Stimulated activated naive B cell treated with anti-CD40 and anti-IgM and Interleukin-4, amounts not matched to agents 10 μg/mL and 1 μg/mL and 100 μg/mL, for 72 hours (primary cell): ENCODE data around the gene BAHCC1.

Experiments used
- ATAC-seq, 2 donors: fragments of 150-1000 bp; cut with Tn5 transposase; replicated peaks; 2 replicates each; pipeline ENCODE4 v1.10.0; 2021; ENCODE audit warnings: moderate library complexity in 1 of 2
- DNase-seq: peaks from one replicate; pipeline ENCODE4 v3.0.0; 2021
- H3K27ac Mint-ChIP-seq: one replicate; pipeline ENCODE4 v1.8.0; 2022; ENCODE audit warnings: mild to moderate bottlenecking, mixed read lengths
- H3K27me3 Mint-ChIP-seq, 2 donors: one replicate each; pipeline ENCODE4 v1.8.0; 2022; ENCODE audit warnings: mixed read lengths in 2 of 2
- H3K36me3 Mint-ChIP-seq, 2 donors: one replicate each; pipeline ENCODE4 v1.8.0; 2022; ENCODE audit warnings: mixed read lengths in 2 of 2, mild to moderate bottlenecking in 1 of 2
- H3K4me1 Mint-ChIP-seq, 2 donors: one replicate each; pipeline ENCODE4 v1.8.0; 2022; ENCODE audit warnings: mixed read lengths in 2 of 2, mild to moderate bottlenecking in 1 of 2
- H3K4me3 Mint-ChIP-seq, 2 donors: one replicate each; pipeline ENCODE4 v1.8.0; 2022; ENCODE audit warnings: mild to moderate bottlenecking in 2 of 2, mixed read lengths in 2 of 2, moderate library complexity in 1 of 2
- H3K9me3 Mint-ChIP-seq, 2 donors: one replicate each; pipeline ENCODE4 v1.8.0; 2022; ENCODE audit warnings: mixed read lengths in 2 of 2, mild to moderate bottlenecking in 1 of 2

The BAHCC1 gene

GRCh38 chr17:81402981-81403467 is 7.8 kb downstream of the BAHCC1 start:
- Mint-ChIP-seq H3K27ac (no peak overlapping the region), H3K36me3 (peaks cover 1 to 3% of the 10 kb centered on the region in 2 donors), H3K4me3 (no peak overlapping the region), H3K4me1 (peaks cover 16 to 37% of the 10 kb centered on the region in 2 donors), H3K9me3 (no peaks in the 10 kb centered on the region), H3K27me3 (peaks cover 46 to 75% of the 10 kb centered on the region in 2 donors)
- DNase-seq (no peak), ATAC-seq (no peak)

- H3K4me1 Mint-ChIP-seq, result peaks cover 12 to 30% of the 10 kb centered on the region in 2 donors
- H3K4me3 Mint-ChIP-seq, result no peak overlapping the region
- ATAC-seq (no peak), DNase-seq (no peak)
- no peaks in the 10 kb centered on the region for H3K9me3 Mint-ChIP-seq
- peaks cover 50 to 76% of the 10 kb centered on the region in 2 donors for H3K27me3 Mint-ChIP-seq
- H3K27ac Mint-ChIP-seq, result no peak overlapping the region
- H3K36me3 Mint-ChIP-seq, result peaks cover under 1 to 1% of the 10 kb centered on the region in 2 donors
Observed at GRCh38 chr17:81403671-81404534, 8.6 kb downstream of the BAHCC1 start.

- DNase-seq (no peak), ATAC-seq (no peak)
- Mint-ChIP-seq H3K9me3 (no peaks in the 10 kb centered on the region), H3K27me3 (peaks cover 52 to 81% of the 10 kb centered on the region in 2 donors), H3K4me1 (peaks cover 14 to 34% of the 10 kb centered on the region in 2 donors), H3K36me3 (no peaks in the 10 kb centered on the region), H3K4me3 (no peak overlapping the region), H3K27ac (no peak overlapping the region)
Observed at GRCh38 chr17:81404558-81405165, 9.4 kb downstream of the BAHCC1 start.

GRCh38 chr17:81405411-81405872 is 10.2 kb downstream of the BAHCC1 start:
- H3K4me3 Mint-ChIP-seq, result no peak overlapping the region
- no peak for DNase-seq
- H3K36me3 Mint-ChIP-seq, result no peaks in the 10 kb centered on the region
- H3K4me1 Mint-ChIP-seq, result peaks cover 10 to 29% of the 10 kb centered on the region in 2 donors
- H3K27me3 Mint-ChIP-seq, result peaks cover 47 to 78% of the 10 kb centered on the region in 2 donors
- no peaks in the 10 kb centered on the region for H3K9me3 Mint-ChIP-seq
- no peak for ATAC-seq
- no peak overlapping the region for H3K27ac Mint-ChIP-seq

- no peak for ATAC-seq
- H3K4me1 Mint-ChIP-seq, result peaks cover 7 to 24% of the 10 kb centered on the region in 2 donors
- DNase-seq, result no peak
- no peak overlapping the region for H3K27ac Mint-ChIP-seq
- H3K36me3 Mint-ChIP-seq, result no peaks in the 10 kb centered on the region
- no peak overlapping the region for H3K4me3 Mint-ChIP-seq
- H3K9me3 Mint-ChIP-seq, result no peaks in the 10 kb centered on the region
- H3K27me3 Mint-ChIP-seq, result peaks cover 41 to 74% of the 10 kb centered on the region in 2 donors
Observed at GRCh38 chr17:81406117-81406953, 11.1 kb downstream of the BAHCC1 start.

GRCh38 chr17:81408049-81408448 is 12.8 kb downstream of the BAHCC1 start:
- no peak for ATAC-seq
- Mint-ChIP-seq H3K27ac (no peak overlapping the region), H3K36me3 (peaks cover 0 to 1% of the 10 kb centered on the region in 2 donors), H3K4me3 (no peak overlapping the region), H3K4me1 (peaks cover 10 to 26% of the 10 kb centered on the region in 2 donors), H3K27me3 (peaks cover 33 to 61% of the 10 kb centered on the region in 2 donors), H3K9me3 (no peaks in the 10 kb centered on the region)
- no peak for DNase-seq

- ATAC-seq (no peak), DNase-seq (no peak)
- H3K27ac Mint-ChIP-seq, result no peak overlapping the region
- no peaks in the 10 kb centered on the region for H3K9me3 Mint-ChIP-seq
- H3K36me3 Mint-ChIP-seq, result peaks cover 0 to 1% of the 10 kb centered on the region in 2 donors
- peaks cover 28 to 57% of the 10 kb centered on the region in 2 donors for H3K27me3 Mint-ChIP-seq
- no peak overlapping the region for H3K4me3 Mint-ChIP-seq
- peaks cover 13 to 39% of the 10 kb centered on the region in 2 donors for H3K4me1 Mint-ChIP-seq
Observed at GRCh38 chr17:81409190-81409935, 14.1 kb downstream of the BAHCC1 start.

- peaks cover 0 to 1% of the 10 kb centered on the region in 2 donors for H3K36me3 Mint-ChIP-seq
- H3K27me3 Mint-ChIP-seq, result peaks cover 18 to 48% of the 10 kb centered on the region in 2 donors
- ATAC-seq (no peak), DNase-seq (no peak)
- H3K4me1 Mint-ChIP-seq, result peaks cover 13 to 39% of the 10 kb centered on the region in 2 donors
- H3K4me3 Mint-ChIP-seq, result no peak overlapping the region
- H3K27ac Mint-ChIP-seq, result no peak overlapping the region
- no peaks in the 10 kb centered on the region for H3K9me3 Mint-ChIP-seq
Observed at GRCh38 chr17:81410852-81411251, 15.6 kb downstream of the BAHCC1 start.

- Mint-ChIP-seq H3K4me3 (no peak overlapping the region), H3K27me3 (peaks cover 17 to 44% of the 10 kb centered on the region in 2 donors), H3K9me3 (no peaks in the 10 kb centered on the region), H3K27ac (no peak overlapping the region), H3K4me1 (peaks cover 13 to 39% of the 10 kb centered on the region in 2 donors), H3K36me3 (peaks cover 0 to 1% of the 10 kb centered on the region in 2 donors)
- DNase-seq, result no peak
- no peak for ATAC-seq
Observed at GRCh38 chr17:81411305-81411704, 16.0 kb downstream of the BAHCC1 start.

GRCh38 chr17:81412490-81413093 is 17.3 kb downstream of the BAHCC1 start:
- no peak overlapping the region for H3K27ac Mint-ChIP-seq
- peaks cover 0 to 1% of the 10 kb centered on the region in 2 donors for H3K36me3 Mint-ChIP-seq
- DNase-seq (peak; percentile 45), ATAC-seq (peak; percentile 81 to 91)
- peaks cover 11 to 32% of the 10 kb centered on the region in 2 donors for H3K27me3 Mint-ChIP-seq
- H3K4me3 Mint-ChIP-seq, result no peak overlapping the region
- peaks cover 13 to 39% of the 10 kb centered on the region in 2 donors for H3K4me1 Mint-ChIP-seq
- H3K9me3 Mint-ChIP-seq, result no peaks in the 10 kb centered on the region

- Mint-ChIP-seq H3K36me3 (peaks cover 0 to 1% of the 10 kb centered on the region in 2 donors), H3K27ac (no peak overlapping the region), H3K4me1 (peaks cover 13 to 39% of the 10 kb centered on the region in 2 donors), H3K9me3 (no peaks in the 10 kb centered on the region), H3K27me3 (peaks cover 7 to 22% of the 10 kb centered on the region in 2 donors), H3K4me3 (no peak overlapping the region)
- no peak for DNase-seq
- no peak for ATAC-seq
Observed at GRCh38 chr17:81413497-81414135, 18.4 kb downstream of the BAHCC1 start.

GRCh38 chr17:81414756-81415516 is 19.7 kb downstream of the BAHCC1 start:
- Mint-ChIP-seq H3K27ac (no peak overlapping the region), H3K4me1 (peaks cover 11 to 36% of the 10 kb centered on the region in 2 donors), H3K4me3 (no peak overlapping the region), H3K9me3 (no peaks in the 10 kb centered on the region), H3K27me3 (peaks cover 0 to 13% of the 10 kb centered on the region in 2 donors), H3K36me3 (peaks cover 0 to 1% of the 10 kb centered on the region in 2 donors)
- DNase-seq (no peak), ATAC-seq (no peak)
